Stimulated activated CD4-positive, alpha-beta T cell treated with anti-CD3 and anti-CD28 coated beads, Interleukin-12 subunit alpha, Interleukin-12 subunit beta, amount 100 ng/mL, for 4 hours (primary cell): ENCODE results near the gene UNCX.

Experiments used
- DNase-seq: peaks from one replicate; pipeline ENCODE4 v3.0.0-alpha.2; 2020

Gene UNCX

DNA sequence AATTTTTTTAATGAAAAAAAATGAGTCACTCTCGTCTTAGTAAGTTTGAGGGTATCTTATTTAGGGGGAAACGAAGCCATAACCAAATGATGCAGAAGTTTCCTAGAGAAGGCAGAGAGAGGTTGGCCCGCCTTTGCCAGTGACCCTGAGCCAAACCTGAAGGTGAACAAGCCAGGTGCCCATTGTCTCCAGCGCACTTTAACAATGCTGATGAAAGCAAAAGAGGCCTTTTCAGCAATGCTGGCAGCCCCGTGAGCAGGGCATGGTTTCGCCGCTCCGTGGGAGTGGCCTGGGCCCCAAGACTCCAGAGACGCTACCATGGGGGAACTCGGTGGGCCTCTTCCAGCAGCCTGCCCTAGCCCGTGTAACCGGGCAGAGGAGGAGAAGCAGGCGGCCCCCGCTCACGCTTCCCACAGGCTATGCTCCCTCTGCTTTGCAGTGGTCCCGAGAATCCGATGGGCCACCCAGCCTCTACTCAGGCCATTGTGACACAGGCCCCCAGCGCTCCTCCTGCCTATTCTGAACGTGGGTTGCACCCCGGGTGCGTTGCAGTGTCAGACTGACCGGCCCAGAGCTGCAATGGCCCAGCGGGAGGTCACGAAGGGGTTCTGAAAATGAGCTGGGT lies 14.0 kb upstream of the UNCX start:
- DNase-seq, result no peak

DNA sequence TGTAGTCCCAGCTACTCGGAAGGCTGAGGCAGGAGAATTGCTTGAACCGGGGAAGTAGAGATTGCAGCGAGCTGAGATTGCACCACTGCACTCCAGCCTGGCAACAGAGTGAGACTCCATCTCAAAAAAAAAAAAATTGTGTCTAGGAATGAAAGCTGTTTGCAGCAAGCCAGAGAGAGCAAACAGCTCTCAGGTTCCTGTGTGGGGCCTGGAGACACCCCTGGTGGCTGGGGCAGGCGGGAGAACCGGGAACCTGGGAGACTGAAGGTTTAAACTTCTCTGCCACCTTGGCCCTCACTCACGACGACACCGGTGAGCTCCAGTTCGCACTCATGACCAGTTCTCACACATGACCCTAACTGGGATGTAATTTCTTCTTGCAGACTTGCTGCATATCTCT lies 13.2 kb upstream of the UNCX start:
- DNase-seq, result no peak

DNA sequence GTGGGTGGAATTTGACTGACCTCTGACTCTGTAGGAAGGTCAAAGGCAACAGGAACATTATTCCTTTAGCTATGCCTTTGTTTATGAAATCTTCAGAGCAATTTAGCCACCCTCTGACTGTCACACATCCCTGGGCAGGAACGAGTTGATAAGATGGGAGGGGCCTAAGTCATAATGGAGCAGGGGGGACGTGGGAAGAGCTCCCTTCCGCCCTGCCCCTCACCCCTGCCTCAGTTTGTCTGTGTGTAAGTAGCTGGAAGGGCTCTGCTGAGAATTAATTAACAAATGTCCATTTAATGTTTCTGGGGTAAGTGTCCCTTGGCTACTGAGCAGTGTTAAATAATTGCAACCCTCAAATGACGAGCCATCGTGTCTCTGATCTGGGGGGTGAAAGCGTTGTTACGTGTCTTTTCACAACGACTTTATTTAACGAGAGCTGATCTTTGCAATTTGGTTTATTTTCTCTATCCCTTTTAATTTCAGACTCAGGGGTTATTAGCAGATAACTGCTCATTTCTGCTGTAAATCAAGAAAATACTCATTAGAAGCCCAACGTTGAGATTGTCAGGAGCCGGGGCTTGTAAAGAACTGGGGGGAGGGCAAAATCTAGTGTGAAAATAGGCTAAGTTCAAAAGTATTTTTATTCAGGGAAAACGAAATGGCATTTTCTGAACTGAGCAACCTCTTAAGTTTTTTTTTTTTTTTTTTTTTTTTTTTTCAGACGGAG lies 12.5 kb upstream of the UNCX start:
- DNase-seq, result no peak

DNA sequence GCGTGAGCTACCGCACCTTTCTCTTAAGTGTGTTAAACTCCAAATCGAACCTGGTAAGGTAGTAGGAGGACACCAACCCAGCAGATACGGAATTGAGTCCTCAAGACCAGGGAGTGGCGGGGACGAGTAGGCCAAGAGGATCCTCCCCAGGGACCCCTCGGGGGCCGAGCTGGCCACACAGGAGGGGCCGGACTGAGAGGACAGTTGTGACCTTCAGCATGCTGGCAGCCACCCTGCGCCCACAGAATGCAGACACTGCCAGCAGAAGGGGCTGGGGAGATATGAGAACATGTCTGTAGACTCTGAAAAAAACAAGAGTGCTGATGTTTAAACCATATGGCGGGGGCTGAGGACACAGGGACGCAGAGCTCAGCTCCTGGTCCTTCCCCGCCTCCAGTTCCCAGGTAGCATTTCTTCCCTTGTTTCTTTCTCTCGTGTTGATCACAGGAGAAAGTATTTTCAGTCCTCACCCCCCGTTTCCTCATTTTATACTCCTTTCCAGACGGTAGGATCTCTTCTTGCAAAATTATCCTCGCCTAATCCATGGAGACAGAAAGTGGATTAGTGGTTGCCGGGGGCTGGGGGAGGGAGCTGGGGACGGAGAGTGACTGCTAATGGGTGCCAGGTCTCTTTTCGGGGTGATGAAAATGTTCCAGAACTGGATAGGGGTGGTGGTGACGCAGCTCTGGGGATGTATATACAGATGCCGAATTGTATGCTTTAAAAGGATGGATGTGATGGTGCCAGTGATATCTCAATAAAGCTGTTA lies 11.5 kb upstream of the UNCX start:
- DNase-seq, result no peak

DNA sequence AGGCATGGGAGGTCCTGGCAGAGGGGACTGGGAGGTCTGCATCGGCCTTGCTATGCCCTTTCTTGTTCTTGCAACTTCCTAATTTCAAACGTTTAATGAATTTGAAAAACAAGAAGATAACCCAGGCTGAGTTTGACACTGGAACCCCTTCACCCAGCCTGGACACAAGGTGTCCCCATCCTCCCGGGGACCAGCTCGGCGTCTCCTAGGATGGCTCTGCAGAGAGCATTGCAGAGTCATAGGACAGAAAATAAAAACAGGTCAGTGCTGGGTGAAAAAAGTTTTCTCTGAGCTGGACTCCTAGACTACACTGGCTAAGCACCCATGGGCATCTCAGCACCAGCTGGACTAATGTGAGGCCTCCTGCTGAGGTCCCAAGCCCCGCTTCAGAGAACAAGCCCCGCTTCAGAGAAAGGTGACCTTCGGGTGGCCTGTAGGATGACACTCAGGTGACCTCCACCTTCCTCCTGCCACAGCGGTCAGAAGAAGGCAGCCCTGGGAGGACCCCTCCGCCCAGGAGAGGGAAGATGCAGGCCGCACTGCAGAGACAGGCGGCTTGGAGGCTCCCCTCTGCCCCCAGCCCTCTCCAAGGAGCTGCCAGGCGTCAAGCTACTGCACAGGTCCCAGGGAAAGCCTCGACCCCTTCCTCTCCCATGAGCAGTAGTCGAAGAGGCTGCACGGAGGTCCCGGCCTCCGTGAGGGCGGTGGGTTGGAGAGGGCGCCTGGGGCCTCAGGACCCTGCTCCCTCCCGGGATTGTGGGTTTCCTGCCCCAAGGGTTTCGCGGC lies 9.3 kb upstream of the UNCX start:
- DNase-seq, result no peak

DNA sequence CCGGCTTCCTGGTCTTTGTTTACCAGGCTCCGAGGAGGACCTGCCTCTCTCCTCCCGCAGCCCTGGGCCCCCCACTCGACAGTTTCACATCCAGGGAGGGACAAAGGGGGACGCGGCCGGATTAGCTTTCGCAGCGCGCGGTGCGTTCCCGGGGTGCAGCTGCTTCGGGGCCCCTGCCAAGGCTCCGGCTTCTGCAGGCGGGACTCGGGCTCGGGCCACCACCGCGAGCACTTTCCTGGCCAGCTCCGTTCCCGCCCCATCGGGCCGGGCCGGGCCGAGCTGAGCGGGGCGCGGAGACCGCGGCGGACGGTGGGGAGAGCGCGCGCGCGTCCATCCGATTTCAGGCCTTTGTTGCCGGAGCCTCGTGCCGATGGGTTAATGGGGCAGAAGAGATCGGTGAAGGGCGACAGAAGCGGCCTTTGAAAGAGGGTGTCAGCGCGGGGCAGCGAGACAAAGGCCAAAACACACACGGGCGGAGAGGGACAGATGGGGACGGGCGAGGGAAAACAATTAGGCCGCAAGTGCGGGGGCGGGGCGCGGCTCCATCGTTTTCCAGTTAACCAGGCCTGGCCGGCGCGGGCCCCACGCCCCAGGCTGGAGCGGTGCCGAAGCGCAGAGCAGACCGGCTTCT lies 8.5 kb upstream of the UNCX start:
- no peak for DNase-seq

DNA sequence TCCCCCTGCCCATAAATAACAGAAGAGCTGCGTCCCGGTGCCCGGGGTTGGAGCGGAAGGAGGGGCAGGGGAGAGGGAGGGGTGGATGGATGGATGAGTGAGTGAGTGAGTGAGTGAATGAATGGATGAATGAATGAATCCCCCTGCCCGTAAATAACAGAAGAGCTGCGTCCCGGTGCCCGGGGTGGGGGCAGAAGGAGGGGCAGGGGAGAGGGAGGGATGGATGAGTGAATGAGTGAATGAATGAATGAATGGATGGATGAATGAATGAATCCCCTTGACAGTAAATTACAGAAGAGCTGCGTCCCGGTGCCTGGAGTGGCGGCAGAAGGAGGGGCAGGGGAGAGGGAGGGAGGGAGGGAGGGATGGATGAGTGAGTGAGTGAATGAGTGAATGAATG lies 7.6 kb upstream of the UNCX start:
- no peak for DNase-seq

DNA sequence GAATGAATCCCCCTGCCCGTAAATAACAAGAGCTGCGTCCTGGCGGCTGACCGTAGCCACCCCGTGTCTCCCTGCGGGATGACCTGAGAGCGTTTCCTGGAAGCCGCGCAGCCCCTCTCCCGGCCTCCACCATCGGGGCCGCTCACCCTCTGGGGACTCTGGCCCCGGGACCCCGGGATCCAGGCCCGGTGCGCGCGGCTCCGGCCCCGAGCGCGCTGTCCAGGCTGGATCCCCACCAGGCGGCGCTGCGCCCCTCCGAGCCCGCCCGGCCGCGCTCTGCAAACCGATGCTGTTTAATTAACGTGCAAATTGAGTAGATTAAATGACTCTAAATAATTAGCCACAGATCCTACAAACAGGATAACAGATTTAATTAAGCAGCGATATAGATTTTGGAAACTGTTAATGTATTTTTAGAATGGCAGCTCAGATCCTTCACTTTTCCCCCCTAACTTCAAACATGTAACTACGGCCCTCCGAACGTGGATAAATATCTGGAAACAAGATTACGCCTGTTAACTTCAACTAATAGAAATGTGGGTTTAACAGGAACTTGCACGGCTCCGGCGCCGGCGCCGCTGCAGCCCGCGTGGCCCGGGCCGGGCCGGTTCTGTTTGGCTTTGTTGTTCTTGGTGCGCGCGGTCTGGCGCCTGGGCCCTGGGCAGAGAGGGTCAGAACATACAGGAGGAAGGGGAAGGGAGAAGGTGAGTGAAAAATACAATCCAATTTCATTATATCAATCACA lies 7.1 kb upstream of the UNCX start:
- peak; percentile 58 for DNase-seq

DNA sequence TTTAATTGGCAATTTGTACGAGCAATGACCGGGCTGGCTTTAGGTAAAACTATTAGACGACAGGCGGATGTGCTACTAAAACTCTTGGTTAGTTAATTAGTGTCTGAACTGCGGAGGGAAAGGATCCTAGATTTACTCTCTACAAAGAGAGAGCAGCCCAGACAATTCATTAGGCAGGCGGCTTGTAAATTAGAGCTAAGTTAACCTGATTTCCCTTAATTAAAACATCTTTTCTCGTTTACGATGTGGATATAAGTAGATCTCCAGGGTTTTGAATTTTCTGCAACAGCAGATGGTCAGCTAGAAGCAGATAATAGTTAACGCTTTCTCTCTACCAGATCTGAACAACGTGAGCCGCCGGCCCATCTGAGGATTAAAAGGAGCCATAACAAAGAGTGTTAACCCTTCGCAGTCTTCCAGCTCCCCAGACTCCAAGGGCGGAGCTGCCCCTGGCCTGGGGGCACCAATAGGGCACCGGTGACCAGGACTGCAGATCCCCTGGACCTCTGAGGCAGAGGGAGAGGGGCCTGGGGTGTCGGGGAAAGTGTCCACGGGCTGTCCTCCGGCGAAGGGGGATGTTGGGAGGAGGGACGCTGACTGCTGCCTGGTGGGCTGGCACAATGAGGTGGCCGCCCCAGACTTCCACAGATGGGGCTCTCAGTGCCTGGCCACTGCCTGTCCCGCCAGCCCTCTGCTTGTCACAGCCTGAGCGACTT lies 6.3 kb upstream of the UNCX start:
- DNase-seq, result no peak

DNA sequence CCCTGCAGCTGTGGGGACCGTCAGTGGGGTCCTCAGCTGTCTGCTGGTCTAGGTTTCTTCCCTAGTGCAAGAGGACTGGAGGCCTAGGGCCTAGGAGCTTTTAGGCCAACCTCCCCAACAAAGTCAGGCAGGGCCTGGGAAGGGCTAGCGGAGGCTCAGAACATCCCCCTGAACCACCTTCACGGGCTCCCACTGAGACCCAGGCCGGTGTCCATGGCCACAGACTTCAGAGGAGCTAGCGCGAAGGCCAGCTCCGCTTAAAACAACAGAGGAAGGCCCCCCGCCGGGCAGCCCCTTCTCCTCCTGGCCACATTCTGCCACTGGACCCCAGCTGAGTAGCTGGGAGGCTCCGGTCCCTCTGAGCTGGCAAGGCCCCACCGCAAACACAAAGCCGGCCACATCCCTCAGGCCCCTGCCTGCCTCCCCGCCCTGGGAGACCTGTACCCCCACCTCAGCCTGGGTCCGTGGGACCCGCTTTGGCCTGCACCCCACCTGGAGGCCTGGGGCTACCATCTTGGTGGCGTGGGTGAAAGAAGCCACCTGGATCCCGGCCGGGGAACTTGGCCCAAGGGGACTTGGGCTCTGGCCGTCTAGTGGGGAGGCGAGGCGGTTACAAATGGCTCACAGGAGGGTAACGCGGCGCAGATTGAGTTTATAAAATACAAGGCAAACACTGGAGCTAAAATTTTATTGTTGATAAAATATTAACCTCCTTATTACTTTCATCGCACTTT lies 5.4 kb upstream of the UNCX start:
- DNase-seq, result no peak

DNA sequence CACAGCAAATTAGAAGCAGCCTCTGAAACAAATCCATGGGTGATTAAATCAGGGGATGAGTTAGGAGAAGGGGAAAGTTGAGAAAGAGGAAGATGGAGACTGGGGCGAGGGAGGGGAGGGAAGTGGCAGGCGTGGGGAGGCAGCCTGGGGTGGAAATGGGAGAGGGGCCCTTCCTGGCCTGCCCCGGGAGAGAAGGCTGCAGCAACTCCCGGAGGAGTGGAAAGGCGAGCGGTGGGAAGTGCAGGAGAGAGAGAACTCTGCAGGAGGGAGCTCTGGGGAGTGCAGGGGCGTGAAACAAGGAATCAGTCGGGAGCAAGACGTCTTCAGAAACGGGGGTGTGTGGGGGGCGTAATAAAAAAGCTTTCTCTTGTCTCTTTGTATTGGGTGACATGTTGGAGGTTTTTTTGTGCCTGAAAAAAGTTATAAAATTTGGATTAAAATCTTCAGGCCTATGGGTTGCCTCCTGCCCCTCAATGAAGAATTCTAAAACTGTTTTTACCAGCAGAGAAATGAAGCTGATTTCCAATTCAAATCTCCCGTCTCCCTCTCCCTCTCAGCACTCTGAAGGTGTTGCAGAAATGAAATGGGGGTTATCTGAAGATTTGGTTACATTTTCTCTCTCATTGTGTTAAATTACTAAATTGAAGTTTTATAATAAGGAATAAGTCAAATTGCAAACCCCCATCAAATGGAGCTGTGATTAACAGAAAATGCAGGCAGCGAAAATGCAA lies 4.7 kb upstream of the UNCX start:
- no peak for DNase-seq

DNA sequence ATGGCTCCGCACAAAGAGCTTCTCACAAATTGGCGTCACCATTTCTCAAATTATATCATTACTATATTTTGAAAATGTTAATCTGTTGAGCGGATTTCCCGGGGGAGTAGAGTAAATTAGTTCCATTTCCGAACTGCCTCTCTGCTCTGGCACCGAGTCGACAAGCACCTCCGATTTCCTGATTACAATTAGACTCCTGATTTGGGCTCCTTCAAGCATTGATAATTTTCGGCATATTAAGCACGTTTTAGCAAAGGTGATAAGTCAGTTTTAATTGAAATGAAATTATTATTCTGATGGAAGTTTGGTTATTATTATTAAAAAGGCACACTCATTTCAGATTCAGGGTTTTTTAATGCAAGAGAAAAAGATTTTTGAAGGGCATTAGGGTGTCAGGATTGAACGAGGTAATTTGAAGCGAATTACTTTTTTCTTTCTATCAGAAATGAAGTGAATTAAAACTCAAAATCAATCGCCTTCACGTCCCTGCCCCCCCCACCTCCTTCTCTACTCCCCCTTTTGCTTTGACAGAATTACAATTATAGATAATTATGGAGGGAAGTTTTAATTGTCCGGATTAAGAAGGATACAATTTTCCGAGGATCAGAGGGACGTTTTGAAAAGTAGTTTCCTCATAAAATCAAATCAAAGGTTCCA lies 4.0 kb upstream of the UNCX start:
- DNase-seq, result no peak

DNA sequence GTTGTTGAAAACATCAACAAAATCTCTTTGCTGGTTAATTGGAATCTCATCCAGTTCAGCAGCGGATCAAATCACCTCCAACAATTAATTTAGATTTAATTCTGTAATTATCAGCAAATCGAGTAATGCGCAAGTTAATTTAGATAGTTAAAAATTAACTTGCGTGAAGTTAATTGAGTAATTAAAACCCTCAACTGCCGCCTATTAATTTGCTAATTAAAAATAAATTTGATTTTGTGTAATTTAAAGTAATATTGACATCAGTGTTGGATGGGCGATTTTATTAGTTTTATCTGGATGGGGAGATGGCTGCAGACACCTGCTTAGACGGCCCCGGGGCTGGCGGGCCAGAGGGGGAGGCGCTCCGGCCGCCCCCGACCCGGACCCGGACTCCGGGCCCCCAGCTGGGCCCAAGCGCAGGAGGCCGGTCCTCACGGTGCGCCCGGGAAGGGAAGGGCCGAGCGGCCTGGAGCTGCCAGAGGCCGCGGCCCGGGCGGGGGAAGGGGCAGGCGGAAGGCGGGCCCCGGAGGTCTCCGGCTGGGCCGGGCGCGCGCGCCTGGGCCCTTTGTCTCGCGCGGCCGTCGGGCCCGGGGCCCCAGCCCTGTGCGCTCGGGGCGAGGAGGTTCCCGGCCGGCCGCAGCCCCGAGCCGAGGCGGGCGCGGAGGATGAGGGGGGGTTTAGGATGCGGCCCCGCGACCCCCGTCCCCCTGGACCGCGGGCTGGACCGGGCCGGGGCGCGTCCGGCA lies 3.3 kb upstream of the UNCX start:
- DNase-seq, result no peak

DNA sequence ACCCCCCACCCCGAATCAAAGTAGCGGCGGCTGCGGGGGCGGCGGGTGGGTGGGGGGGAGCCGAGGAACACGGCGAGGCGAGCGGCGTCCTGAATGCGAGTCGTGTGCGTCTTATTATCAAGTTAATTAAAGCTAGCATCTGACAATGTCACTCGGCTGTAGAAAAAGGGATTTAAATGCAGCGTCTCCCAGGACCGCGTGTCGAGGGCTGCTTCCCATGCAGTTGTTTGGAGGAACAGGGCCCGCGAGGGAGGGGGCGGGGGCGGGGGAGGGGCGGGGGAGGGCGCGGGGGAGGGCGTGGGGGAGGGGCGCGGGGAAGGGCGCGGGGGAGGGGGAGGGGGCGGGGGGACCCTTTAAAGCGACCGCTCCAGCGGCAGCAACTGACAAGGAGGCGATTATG lies 2.7 kb upstream of the UNCX start:
- no peak for DNase-seq

DNA sequence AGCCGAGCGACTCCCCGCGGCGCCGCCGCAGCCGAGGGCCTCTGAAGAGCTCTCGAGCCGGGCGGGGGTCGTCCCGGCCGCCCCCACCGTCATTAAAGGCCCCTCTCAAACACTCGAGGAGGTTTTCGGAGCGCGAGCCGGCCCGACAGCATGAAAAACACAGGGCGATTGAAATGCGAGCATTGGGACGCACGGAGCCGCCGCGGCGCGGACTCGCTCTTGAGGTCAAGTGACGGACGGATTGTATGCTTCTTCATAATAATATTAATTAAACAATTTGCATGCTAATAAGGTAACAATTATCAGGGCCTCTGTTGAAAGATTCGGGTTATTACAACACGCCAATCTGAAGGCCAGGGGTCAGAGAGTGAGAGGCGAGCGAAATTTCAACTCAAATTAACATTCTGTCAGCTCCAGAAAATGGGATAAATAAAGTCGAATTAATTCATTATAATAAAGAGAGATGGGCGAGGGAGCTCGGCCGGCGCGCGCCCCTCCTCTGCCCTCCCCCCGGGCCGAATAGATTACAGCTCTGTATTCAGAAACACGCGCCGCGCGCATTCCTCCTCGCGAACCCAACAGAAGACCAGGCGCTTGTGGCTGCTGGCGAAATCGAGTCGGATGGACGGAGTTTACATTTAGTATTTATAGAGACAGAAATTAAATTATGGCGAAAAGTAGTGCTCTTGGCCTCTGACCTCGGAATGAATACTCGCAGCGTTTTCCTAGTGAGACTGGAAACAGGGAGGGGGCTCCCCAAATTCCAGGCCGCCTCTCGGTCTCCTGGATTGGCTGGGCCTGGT lies 2.1 kb upstream of the UNCX start:
- DNase-seq, result no peak

DNA sequence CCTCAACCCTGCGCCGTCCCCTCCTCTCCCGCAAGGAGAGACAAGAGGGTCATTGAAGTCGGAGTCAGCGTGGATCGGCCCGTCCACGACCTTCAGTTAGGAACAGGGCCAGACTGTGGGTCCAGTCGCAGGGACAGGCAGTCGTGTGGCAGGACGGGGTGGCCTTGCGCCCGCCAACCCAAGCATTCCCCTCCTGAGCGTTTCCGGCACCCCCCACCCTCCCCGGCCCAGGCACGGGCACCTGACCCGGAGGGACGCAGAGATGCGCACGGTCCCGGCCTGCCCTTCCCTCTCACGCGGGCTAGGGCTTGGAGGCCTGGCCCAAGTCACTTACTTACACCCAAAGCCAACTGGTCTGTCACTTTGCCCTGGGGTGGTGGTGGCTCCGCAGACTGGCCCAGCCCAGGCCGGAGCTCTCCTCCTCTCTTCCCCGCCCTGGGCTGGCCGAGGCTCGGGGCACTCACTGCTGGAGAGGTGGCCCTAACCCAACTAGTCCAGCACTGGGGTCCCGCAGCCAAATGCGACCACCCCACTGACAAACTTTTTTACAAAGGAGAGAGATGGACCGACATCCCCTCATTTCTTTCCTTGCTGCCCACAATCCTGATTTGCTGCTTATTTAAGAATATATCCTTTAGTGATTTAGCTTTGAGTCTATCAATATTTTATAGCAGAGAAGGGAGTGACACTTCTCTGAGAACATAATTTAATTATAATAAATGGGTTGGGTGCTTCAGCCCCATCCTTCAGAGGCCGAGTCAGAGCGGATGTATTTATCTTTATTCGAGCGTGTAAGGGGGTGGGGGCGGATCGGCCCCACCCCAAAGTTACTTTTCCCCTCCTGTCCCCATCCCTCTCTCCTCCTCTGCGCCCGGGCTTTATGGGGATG lies 1.2 kb upstream of the UNCX start:
- no peak for DNase-seq

DNA sequence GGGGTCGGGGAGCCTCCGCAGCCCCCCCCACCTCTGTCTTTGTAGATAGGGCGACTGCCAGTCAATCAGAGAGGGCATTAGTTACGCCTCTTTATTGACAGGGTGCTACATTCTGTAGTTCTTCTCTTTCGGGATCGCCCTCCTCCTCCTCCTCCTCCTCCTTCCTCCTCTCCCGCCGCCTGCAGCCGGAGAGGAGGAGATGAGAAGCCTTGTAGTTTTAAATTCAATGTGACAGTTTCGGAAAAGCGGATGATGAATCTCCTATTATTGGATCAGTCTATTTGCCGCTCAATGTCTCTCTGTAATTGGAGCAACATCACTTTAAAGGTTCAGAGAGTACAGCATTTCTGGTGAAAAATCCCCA lies 587 bp upstream of the UNCX start:
- DNase-seq, result no peak
